Measurements from ENCODE around the gene TMEM63A. TPM values are rescaled to one million over a fixed set of nuclear protein-coding genes. Genes with fewer than 3 reads are reported as not detected.

The TMEM63A gene
- total RNA-seq, 1 experiment from 2014 or later, result 93.9 TPM

GRCh38 chr1:225883616-225884265 is 1.6 kb upstream of the TMEM63A start:
- H3K27me3 ChIP-seq (replicated peaks; ENCODE audit: control insufficient read depth, insufficient read depth, low read length), result no peaks in the 10 kb centered on the region
- no peaks in the 10 kb centered on the region for H3K27me3 Mint-ChIP-seq (ENCODE audit: insufficient read depth, unreplicated experiment)
- intact Hi-C loops (cut with micrococcal nuclease; ENCODE audit: unreplicated experiment), result no loop called here
- ChIA-PET POLR2A (interaction anchor here (0.6 to 2.7 kb wide), 2 partner anchors 40 to 104 kb away, joined by 7 to 33 read pairs; partner anchors contain the start of gene PYCR2), CTCF (interaction anchor here (0.7 to 2.8 kb wide), 7 partner anchors 10 to 442 kb away, joined by 3 to 13 read pairs (median 6); partner anchors contain the start of genes PYCR2 and SRP9)
- peaks cover 7% of the 10 kb centered on the region for H3K36me3 Mint-ChIP-seq (ENCODE audit: insufficient read depth, unreplicated experiment)
- no peaks in the 10 kb centered on the region for H3K9me3 ChIP-seq
- peak overlapping the region; percentile 95 for H3K4me3 Mint-ChIP-seq (ENCODE audit: unreplicated experiment)
- TSS peak; percentile 55 for BruUV-seq (replicated peaks)
- TF ChIP-seq CTCF (IDR thresholded peaks at IDR 0.05; ENCODE audit: insufficient read depth in 1 of 2, low read depth in 1 of 2, low read length in 1 of 2, severe bottlenecking in 1 of 2, unreplicated experiment in 1 of 2), result no peak
- peak overlapping the region; percentile 91 for H3K27ac Mint-ChIP-seq (ENCODE audit: unreplicated experiment)
- H3K4me1 ChIP-seq, result peaks cover 19% of the 10 kb centered on the region
- peak in 1 of 2 experiments; percentile 13 for DNase-seq
- peak overlapping the region; percentile 91 for H3K4me3 ChIP-seq (ENCODE audit: low read depth, low read length)
- peaks cover 11% of the 10 kb centered on the region for H3K4me1 Mint-ChIP-seq (ENCODE audit: low read depth, unreplicated experiment)
- no peaks in the 10 kb centered on the region for H3K9me3 Mint-ChIP-seq (ENCODE audit: unreplicated experiment)
- H3K36me3 ChIP-seq (ENCODE audit: control insufficient read depth, insufficient read depth, low read length), result no peaks in the 10 kb centered on the region

GRCh38 chr1:225882694-225883615 is 775 bp upstream of the TMEM63A start:
- Histone ChIP-seq H3K9me3 (no peaks in the 10 kb centered on the region), H3K27me3 (replicated peaks; ENCODE audit: control insufficient read depth, insufficient read depth, low read length) (no peaks in the 10 kb centered on the region), H3K4me1 (peaks cover 27% of the 10 kb centered on the region), H3K36me3 (ENCODE audit: control insufficient read depth, insufficient read depth, low read length) (no peaks in the 10 kb centered on the region), H3K4me3 (ENCODE audit: low read depth, low read length) (peak overlapping the region; percentile 91)
- Mint-ChIP-seq H3K36me3 (ENCODE audit: insufficient read depth, unreplicated experiment) (peaks cover 15% of the 10 kb centered on the region), H3K9me3 (ENCODE audit: unreplicated experiment) (no peaks in the 10 kb centered on the region), H3K4me1 (ENCODE audit: low read depth, unreplicated experiment) (peaks cover 18% of the 10 kb centered on the region), H3K27ac (ENCODE audit: unreplicated experiment) (peak overlapping the region; percentile 91), H3K27me3 (ENCODE audit: insufficient read depth, unreplicated experiment) (no peaks in the 10 kb centered on the region), H3K4me3 (ENCODE audit: unreplicated experiment) (peak overlapping the region; percentile 95)
- intact Hi-C loops (cut with micrococcal nuclease; ENCODE audit: unreplicated experiment), result no loop called here
- no peak for TF ChIP-seq CTCF (IDR thresholded peaks at IDR 0.05; ENCODE audit: insufficient read depth in 1 of 2, low read depth in 1 of 2, low read length in 1 of 2, severe bottlenecking in 1 of 2, unreplicated experiment in 1 of 2)
- ChIA-PET CTCF (interaction anchor here (0.7 to 2.8 kb wide), 9 partner anchors 11 to 441 kb away, joined by 3 to 13 read pairs (median 4); partner anchors contain the start of genes PYCR2 and SRP9), POLR2A (interaction anchor here (0.6 to 2.7 kb wide), 9 partner anchors 11 to 179 kb away, joined by 3 to 33 read pairs (median 7); partner anchors contain the start of genes H3-3A, PYCR2 and SRP9)
- DNase-seq, result peak in 1 of 2 experiments; percentile 65
- no TSS peak for BruUV-seq (replicated peaks)
